GM23338 (cell line): Measurements from ENCODE around the gene IQGAP2. TPM values are rescaled to one million over a fixed set of nuclear protein-coding genes. Genes with fewer than 3 reads are reported as not detected.

Experiments
- ATAC-seq: fragments of 200-7000 bp; cut with Tn5 transposase; 3 replicates; pipeline ENCODE4 v1.9.1; 2020
- DNase-seq: peaks from one replicate; pipeline ENCODE4 v3.0.0-alpha.2; 2015; ENCODE audit warnings: low spot score
- H2AFZ ChIP-seq: fragments of 200-600 bp; sonication (generic); 2 replicates; pipeline ENCODE4 v1.8.0; 2016; ENCODE audit warnings: antibody characterized with exemption, mild to moderate bottlenecking, moderate library complexity
- H3F3A ChIP-seq: fragments of 200-600 bp; sonication (generic); replicated peaks from 2 replicates; pipeline ENCODE4 v1.8.0; 2017; ENCODE audit warnings: antibody characterized with exemption, mixed run types, low read depth
- H3K27ac ChIP-seq: fragments of 200-600 bp; sonication (generic); 2 replicates; pipeline ENCODE4 v1.6.1; 2016; ENCODE audit warnings: low read depth
- H3K27me3 ChIP-seq: fragments of 200-600 bp; sonication (generic); 2 replicates; pipeline ENCODE4 v1.8.0; 2016; ENCODE audit warnings: mild to moderate bottlenecking, mixed run types, moderate library complexity; ENCODE audit not compliant: insufficient read depth
- H3K36me3 ChIP-seq: fragments of 200-600 bp; sonication (generic); 2 replicates; pipeline ENCODE4 v1.8.0; 2016; ENCODE audit warnings: mild to moderate bottlenecking; ENCODE audit not compliant: insufficient read depth
- H3K4me1 ChIP-seq: fragments of 200-600 bp; sonication (generic); 2 replicates; pipeline ENCODE4 v1.8.0; 2016; ENCODE audit warnings: mild to moderate bottlenecking, moderate library complexity; ENCODE audit not compliant: insufficient read depth
- H3K4me2 ChIP-seq: fragments of 200-600 bp; sonication (generic); 2 replicates; pipeline ENCODE4 v1.7.1; 2017; ENCODE audit warnings: mixed run types
- H3K4me3 ChIP-seq: fragments of 200-600 bp; sonication (generic); 2 replicates; pipeline ENCODE4 v1.6.1; 2016; ENCODE audit warnings: mixed run types
- H3K79me2 ChIP-seq: fragments of 200-600 bp; sonication (generic); replicated peaks from 2 replicates; pipeline ENCODE4 v1.8.0; 2017; ENCODE audit warnings: mild to moderate bottlenecking; ENCODE audit not compliant: insufficient read depth
- H3K9me2 ChIP-seq: fragments of 200-600 bp; sonication (generic); 2 replicates; pipeline ENCODE4 v1.8.0; 2017; ENCODE audit not compliant: insufficient read depth
- H4K20me1 ChIP-seq: fragments of 200-600 bp; sonication (generic); replicated peaks from 2 replicates; pipeline ENCODE4 v1.8.0; 2017; ENCODE audit warnings: mild to moderate bottlenecking; ENCODE audit not compliant: insufficient read depth
- H3K27ac Mint-ChIP-seq: 2 replicates; pipeline ENCODE4 v1.8.0; 2020; ENCODE audit warnings: inconsistent platforms, mild to moderate bottlenecking, moderate library complexity, mixed read lengths
- H3K27me3 Mint-ChIP-seq: 3 replicates; pipeline ENCODE4 v1.8.0; 2022; ENCODE audit warnings: low read depth, mild to moderate bottlenecking, moderate library complexity, mixed read lengths, inconsistent platforms; ENCODE audit not compliant: insufficient read depth, poor library complexity
- H3K36me3 Mint-ChIP-seq: 3 replicates; pipeline ENCODE4 v1.8.0; 2021; ENCODE audit warnings: low read depth, mild to moderate bottlenecking, inconsistent platforms, moderate library complexity, mixed read lengths
- H3K4me1 Mint-ChIP-seq: 3 replicates; pipeline ENCODE4 v1.8.0; 2020; ENCODE audit warnings: mild to moderate bottlenecking, inconsistent platforms, mixed read lengths
- H3K4me3 Mint-ChIP-seq: 3 replicates; pipeline ENCODE4 v1.8.0; 2021; ENCODE audit warnings: moderate library complexity, mild to moderate bottlenecking, inconsistent platforms, mixed read lengths
- H3K9me3 Mint-ChIP-seq: 3 replicates; pipeline ENCODE4 v1.8.0; 2020; ENCODE audit warnings: moderate library complexity, mild to moderate bottlenecking, inconsistent platforms, mixed read lengths
- CREB1 ChIP-seq: fragments of 250-450 bp; sonication (Bioruptor Pico); IDR thresholded peaks from 2 replicates; pipeline ENCODE4 v1.5.0; 2020; ENCODE audit warnings: low read depth, mild to moderate bottlenecking, moderate library complexity
- EZH2 ChIP-seq: fragments of 200-600 bp; sonication (generic); IDR thresholded peaks from one replicate; pipeline ENCODE4 v1.8.0; 2017; ENCODE audit warnings: antibody characterized with exemption, mild to moderate bottlenecking, low read depth; ENCODE audit not compliant: unreplicated experiment
- JUNB ChIP-seq: IDR thresholded peaks from one replicate; pipeline ENCODE4 v1.6.1; 2016; ENCODE audit warnings: antibody characterized with exemption; ENCODE audit not compliant: unreplicated experiment
- NANOG ChIP-seq: IDR thresholded peaks from 2 replicates; pipeline ENCODE4 v1.6.1; 2016; ENCODE audit warnings: antibody characterized with exemption, borderline replicate concordance
- POLR2AphosphoS5 ChIP-seq: IDR thresholded peaks from 2 replicates; pipeline ENCODE4 v1.6.1; 2016; ENCODE audit warnings: antibody characterized with exemption, low read depth
- STAT1 ChIP-seq: IDR thresholded peaks from one replicate; pipeline ENCODE4 v1.6.1; 2016; ENCODE audit warnings: antibody characterized with exemption; ENCODE audit not compliant: unreplicated experiment
- ZNF331 ChIP-seq: fragments of 250-450 bp; sonication (Bioruptor Pico); IDR thresholded peaks from 2 replicates; pipeline ENCODE4 v1.5.0; 2020; ENCODE audit warnings: low read depth, mild to moderate bottlenecking, moderate library complexity
- polyA plus RNA-seq: library from polyadenylated mRNA; unstranded; fragments of >200 nt; fragmentation: Nextera tagmentation; extraction: Ambion mirVana; gene quantifications from 2 replicates; pipeline ENCODE4 v1.2.1, GENCODE V29; 2016
- total RNA-seq: library from RNA; depleted of rRNA; stranded (reverse); fragments of >200 nt; shearing (Covaris generic); gene quantifications from 2 replicates; pipeline ENCODE4 v1.2.3, GENCODE V29; 2014
- TF ChIP-seq, protein P1 (sequence below): IDR thresholded peaks from one replicate; pipeline ENCODE4 v1.6.1; 2018; ENCODE audit warnings: antibody characterized with exemption; ENCODE audit not compliant: unreplicated experiment
- TF ChIP-seq, protein P2 (sequence below): IDR thresholded peaks from 2 replicates; pipeline ENCODE4 v1.6.1; 2016; ENCODE audit warnings: antibody characterized with exemption
- TF ChIP-seq, protein P3 (sequence below): fragments of 250-450 bp; sonication (Bioruptor Pico); IDR thresholded peaks from 2 replicates; pipeline ENCODE4 v1.5.0; 2020; ENCODE audit warnings: mild to moderate bottlenecking, moderate library complexity

The IQGAP2 gene
- total and polyA plus RNA-seq, 2 experiments from 2014 or later, result 60.0 to 86.5 TPM

DNA sequence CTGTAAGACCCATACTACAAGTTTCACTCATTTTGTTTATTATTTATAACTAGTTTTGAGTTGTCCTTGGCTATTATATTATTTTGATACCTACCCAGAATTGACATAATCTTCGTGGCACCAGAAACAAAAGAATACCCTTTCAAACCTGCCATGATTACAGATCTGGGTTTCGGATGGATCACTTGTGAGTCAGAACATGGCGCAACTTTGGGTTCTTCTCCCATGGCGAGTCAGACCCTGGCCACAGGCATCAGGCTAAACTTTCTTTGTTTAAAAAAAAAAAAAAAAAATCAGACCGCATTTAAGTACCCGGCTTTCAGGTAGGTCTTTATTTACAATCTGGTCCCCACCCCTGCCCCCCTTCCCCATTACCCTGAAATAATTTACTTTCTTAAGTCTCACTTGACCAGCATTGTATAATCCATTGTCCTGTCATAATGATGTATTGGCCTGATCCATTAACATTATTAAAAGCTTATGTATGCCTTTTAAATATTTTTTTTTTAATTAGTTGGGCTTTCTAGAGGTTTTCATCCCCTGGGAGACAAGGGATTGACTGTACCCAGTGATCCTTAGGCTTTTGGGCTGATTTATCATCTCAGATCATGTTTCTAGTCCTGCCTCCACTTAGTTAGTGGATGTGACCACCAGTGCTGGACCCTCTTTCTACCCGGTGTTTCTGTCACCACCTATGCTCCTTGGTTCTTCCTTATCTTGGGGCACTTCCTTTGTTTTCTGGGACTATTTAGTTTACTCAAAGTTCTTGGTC lies 176.3 kb downstream of the IQGAP2 start (continued):
- TF ChIP-seq, protein P1, sequence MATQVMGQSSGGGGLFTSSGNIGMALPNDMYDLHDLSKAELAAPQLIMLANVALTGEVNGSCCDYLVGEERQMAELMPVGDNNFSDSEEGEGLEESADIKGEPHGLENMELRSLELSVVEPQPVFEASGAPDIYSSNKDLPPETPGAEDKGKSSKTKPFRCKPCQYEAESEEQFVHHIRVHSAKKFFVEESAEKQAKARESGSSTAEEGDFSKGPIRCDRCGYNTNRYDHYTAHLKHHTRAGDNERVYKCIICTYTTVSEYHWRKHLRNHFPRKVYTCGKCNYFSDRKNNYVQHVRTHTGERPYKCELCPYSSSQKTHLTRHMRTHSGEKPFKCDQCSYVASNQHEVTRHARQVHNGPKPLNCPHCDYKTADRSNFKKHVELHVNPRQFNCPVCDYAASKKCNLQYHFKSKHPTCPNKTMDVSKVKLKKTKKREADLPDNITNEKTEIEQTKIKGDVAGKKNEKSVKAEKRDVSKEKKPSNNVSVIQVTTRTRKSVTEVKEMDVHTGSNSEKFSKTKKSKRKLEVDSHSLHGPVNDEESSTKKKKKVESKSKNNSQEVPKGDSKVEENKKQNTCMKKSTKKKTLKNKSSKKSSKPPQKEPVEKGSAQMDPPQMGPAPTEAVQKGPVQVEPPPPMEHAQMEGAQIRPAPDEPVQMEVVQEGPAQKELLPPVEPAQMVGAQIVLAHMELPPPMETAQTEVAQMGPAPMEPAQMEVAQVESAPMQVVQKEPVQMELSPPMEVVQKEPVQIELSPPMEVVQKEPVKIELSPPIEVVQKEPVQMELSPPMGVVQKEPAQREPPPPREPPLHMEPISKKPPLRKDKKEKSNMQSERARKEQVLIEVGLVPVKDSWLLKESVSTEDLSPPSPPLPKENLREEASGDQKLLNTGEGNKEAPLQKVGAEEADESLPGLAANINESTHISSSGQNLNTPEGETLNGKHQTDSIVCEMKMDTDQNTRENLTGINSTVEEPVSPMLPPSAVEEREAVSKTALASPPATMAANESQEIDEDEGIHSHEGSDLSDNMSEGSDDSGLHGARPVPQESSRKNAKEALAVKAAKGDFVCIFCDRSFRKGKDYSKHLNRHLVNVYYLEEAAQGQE, result no peak
- TF ChIP-seq NANOG (no peak), ZNF331 (CRISPR knock-in tag) (no peak), EZH2 (no peak), CREB1 (CRISPR knock-in tag) (no peak)

DNA sequence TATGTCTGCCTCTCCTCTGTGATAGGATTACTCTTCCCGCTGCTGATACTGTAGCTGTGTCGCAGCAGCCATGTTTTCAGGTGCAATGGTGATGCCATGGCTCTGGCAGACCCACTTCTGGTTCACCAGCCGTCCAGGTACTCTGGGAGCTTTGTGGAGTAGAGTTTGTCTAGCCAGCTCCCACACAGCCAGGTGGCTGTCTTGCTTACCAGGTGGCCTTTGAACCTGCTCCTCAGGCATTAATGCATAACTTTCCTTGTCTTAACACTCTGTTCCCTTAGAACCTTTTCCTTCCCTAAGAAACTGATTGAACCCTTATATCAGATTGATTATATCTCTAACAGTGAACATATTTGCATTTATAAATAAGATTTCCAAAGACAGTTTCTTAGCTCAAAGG lies 177.9 kb downstream of the IQGAP2 start:
- no peak overlapping the region for H3K27ac Mint-ChIP-seq
- Histone ChIP-seq H3K27ac (no peak overlapping the region), H3K4me3 (no peak overlapping the region), H3K36me3 (no peaks in the 10 kb centered on the region), H3K4me1 (peaks cover 28% of the 10 kb centered on the region), H2AFZ (no peak overlapping the region), H3K27me3 (no peaks in the 10 kb centered on the region), H3K9me2 (no peaks in the 10 kb centered on the region), H3F3A (no peaks in the 10 kb centered on the region), H3K79me2 (no peaks in the 10 kb centered on the region), H3K4me2 (no peak overlapping the region), H4K20me1 (no peaks in the 10 kb centered on the region)
- no peak for ATAC-seq
- no peak overlapping the region for H3K4me3 Mint-ChIP-seq
- H3K4me1 Mint-ChIP-seq, result peaks cover 24% of the 10 kb centered on the region
- H3K27me3 Mint-ChIP-seq, result no peaks in the 10 kb centered on the region
- H3K36me3 Mint-ChIP-seq, result no peaks in the 10 kb centered on the region
- no peaks in the 10 kb centered on the region for H3K9me3 Mint-ChIP-seq
- no peak for DNase-seq
- TF ChIP-seq STAT1, result no peak
- TF ChIP-seq, protein P1, result no peak
- TF ChIP-seq, protein P2, sequence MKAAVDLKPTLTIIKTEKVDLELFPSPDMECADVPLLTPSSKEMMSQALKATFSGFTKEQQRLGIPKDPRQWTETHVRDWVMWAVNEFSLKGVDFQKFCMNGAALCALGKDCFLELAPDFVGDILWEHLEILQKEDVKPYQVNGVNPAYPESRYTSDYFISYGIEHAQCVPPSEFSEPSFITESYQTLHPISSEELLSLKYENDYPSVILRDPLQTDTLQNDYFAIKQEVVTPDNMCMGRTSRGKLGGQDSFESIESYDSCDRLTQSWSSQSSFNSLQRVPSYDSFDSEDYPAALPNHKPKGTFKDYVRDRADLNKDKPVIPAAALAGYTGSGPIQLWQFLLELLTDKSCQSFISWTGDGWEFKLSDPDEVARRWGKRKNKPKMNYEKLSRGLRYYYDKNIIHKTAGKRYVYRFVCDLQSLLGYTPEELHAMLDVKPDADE, result no peak
- TF ChIP-seq, protein P3, sequence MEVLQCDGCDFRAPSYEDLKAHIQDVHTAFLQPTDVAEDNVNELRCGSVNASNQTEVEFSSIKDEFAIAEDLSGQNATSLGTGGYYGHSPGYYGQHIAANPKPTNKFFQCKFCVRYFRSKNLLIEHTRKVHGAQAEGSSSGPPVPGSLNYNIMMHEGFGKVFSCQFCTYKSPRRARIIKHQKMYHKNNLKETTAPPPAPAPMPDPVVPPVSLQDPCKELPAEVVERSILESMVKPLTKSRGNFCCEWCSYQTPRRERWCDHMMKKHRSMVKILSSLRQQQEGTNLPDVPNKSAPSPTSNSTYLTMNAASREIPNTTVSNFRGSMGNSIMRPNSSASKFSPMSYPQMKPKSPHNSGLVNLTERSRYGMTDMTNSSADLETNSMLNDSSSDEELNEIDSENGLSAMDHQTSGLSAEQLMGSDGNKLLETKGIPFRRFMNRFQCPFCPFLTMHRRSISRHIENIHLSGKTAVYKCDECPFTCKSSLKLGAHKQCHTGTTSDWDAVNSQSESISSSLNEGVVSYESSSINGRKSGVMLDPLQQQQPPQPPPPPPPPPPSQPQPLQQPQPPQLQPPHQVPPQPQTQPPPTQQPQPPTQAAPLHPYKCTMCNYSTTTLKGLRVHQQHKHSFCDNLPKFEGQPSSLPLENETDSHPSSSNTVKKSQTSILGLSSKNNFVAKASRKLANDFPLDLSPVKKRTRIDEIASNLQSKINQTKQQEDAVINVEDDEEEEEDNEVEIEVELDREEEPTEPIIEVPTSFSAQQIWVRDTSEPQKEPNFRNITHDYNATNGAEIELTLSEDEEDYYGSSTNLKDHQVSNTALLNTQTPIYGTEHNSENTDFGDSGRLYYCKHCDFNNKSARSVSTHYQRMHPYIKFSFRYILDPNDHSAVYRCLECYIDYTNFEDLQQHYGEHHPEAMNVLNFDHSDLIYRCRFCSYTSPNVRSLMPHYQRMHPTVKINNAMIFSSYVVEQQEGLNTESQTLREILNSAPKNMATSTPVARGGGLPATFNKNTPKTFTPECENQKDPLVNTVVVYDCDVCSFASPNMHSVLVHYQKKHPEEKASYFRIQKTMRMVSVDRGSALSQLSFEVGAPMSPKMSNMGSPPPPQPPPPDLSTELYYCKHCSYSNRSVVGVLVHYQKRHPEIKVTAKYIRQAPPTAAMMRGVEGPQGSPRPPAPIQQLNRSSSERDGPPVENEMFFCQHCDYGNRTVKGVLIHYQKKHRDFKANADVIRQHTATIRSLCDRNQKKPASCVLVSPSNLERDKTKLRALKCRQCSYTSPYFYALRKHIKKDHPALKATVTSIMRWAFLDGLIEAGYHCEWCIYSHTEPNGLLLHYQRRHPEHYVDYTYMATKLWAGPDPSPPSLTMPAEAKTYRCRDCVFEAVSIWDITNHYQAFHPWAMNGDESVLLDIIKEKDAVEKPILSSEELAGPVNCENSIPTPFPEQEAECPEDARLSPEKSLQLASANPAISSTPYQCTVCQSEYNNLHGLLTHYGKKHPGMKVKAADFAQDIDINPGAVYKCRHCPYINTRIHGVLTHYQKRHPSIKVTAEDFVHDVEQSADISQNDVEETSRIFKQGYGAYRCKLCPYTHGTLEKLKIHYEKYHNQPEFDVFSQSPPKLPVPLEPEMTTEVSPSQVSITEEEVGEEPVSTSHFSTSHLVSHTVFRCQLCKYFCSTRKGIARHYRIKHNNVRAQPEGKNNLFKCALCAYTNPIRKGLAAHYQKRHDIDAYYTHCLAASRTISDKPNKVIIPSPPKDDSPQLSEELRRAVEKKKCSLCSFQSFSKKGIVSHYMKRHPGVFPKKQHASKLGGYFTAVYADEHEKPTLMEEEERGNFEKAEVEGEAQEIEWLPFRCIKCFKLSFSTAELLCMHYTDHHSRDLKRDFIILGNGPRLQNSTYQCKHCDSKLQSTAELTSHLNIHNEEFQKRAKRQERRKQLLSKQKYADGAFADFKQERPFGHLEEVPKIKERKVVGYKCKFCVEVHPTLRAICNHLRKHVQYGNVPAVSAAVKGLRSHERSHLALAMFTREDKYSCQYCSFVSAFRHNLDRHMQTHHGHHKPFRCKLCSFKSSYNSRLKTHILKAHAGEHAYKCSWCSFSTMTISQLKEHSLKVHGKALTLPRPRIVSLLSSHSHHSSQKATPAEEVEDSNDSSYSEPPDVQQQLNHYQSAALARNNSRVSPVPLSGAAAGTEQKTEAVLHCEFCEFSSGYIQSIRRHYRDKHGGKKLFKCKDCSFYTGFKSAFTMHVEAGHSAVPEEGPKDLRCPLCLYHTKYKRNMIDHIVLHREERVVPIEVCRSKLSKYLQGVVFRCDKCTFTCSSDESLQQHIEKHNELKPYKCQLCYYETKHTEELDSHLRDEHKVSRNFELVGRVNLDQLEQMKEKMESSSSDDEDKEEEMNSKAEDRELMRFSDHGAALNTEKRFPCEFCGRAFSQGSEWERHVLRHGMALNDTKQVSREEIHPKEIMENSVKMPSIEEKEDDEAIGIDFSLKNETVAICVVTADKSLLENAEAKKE (CRISPR knock-in tag), result no peak
- TF ChIP-seq NANOG, result no peak
- TF ChIP-seq POLR2AphosphoS5, result no peak
- TF ChIP-seq CREB1 (CRISPR knock-in tag), result no peak
- no peak for TF ChIP-seq JUNB
